PC-3 (cell line): ENCODE results near the gene IFI27L2. TPM values are rescaled to one million over a fixed set of nuclear protein-coding genes. Genes with fewer than 3 reads are reported as not detected.

Source experiments
- ATAC-seq: fragments of 200-7000 bp; cut with Tn5 transposase; 2 replicates; pipeline ENCODE4 v1.9.1; 2020; ENCODE audit warnings: mild to moderate bottlenecking, moderate library complexity
- BruUV-seq: library from RNA; stranded (reverse); fragments of 400-500 nt; replicated peaks from 2 replicates; lab custom pipeline; 2021; lab: Mats Ljungman, UMichigan
- CTCF ChIA-PET: fragments of 300-600 bp; sonication (Branson Sonifier 250); formaldehyde crosslinking; loops from one replicate; lab custom pipeline; 2022; ENCODE audit warnings: antibody characterized with exemption; lab: Charles Lee
- POLR2A ChIA-PET: fragments of 300-600 bp; sonication (Branson Sonifier 250); formaldehyde crosslinking; loops from one replicate; lab custom pipeline; 2022; ENCODE audit warnings: antibody characterized with exemption; ENCODE audit not compliant: unreplicated experiment; lab: Charles Lee
- DNase-seq: peaks from one replicate; pipeline ENCODE4 v3.0.0-alpha.2; 2015
- H2AFZ ChIP-seq: fragments of 300-600 bp; sonication (generic); 2 replicates; pipeline ENCODE4 v1.6.0; 2016; ENCODE audit warnings: antibody characterized with exemption, low read length
- H3F3A ChIP-seq: fragments of 300-600 bp; sonication (generic); one replicate; pipeline ENCODE4 v1.6.0; 2017; ENCODE audit warnings: antibody characterized with exemption, low read length, control low read depth, mild to moderate bottlenecking; ENCODE audit not compliant: unreplicated experiment
- H3K27ac ChIP-seq: fragments of 300-600 bp; sonication (generic); 2 replicates; pipeline ENCODE4 v1.5.1; 2016; ENCODE audit warnings: mild to moderate bottlenecking, low read length
- H3K27me3 ChIP-seq: fragments of 300-600 bp; sonication (generic); 2 replicates; pipeline ENCODE4 v1.6.1; 2016; ENCODE audit warnings: low read length, mixed read lengths
- H3K36me3 ChIP-seq: fragments of 300-600 bp; sonication (generic); 2 replicates; pipeline ENCODE4 v1.6.1; 2016; ENCODE audit warnings: low read depth, mixed run types, low read length, mixed read lengths
- H3K4me1 ChIP-seq: fragments of 300-600 bp; sonication (generic); 2 replicates; pipeline ENCODE4 v1.5.1; 2016; ENCODE audit warnings: low read length; ENCODE audit not compliant: insufficient read depth
- H3K4me2 ChIP-seq: fragments of 300-600 bp; sonication (generic); 2 replicates; pipeline ENCODE4 v1.6.0; 2016; ENCODE audit warnings: low read length
- H3K4me3 ChIP-seq: fragments of 300-600 bp; sonication (generic); 2 replicates; pipeline ENCODE4 v1.5.1; 2016; ENCODE audit warnings: mild to moderate bottlenecking, low read length, mixed read lengths
- H3K79me2 ChIP-seq: fragments of 300-600 bp; sonication (generic); 2 replicates; pipeline ENCODE4 v1.6.1; 2017; ENCODE audit warnings: low read length, mixed read lengths
- H3K9ac ChIP-seq: fragments of 300-600 bp; sonication (generic); 2 replicates; pipeline ENCODE4 v1.6.0; 2016; ENCODE audit warnings: mild to moderate bottlenecking, low read length
- H3K9me2 ChIP-seq: fragments of 300-600 bp; sonication (generic); replicated peaks from 2 replicates; pipeline ENCODE4 v1.6.1; 2016; ENCODE audit warnings: mixed run types, low read length, mixed read lengths
- H3K9me3 ChIP-seq: fragments of 300-600 bp; sonication (generic); 2 replicates; pipeline ENCODE4 v1.6.1; 2016; ENCODE audit warnings: low read length, mixed read lengths
- H4K20me1 ChIP-seq: fragments of 300-600 bp; sonication (generic); 2 replicates; pipeline ENCODE4 v1.6.1; 2016; ENCODE audit warnings: low read length, mixed read lengths
- EZH2 ChIP-seq: fragments of 300-600 bp; sonication (generic); IDR thresholded peaks from one replicate; pipeline ENCODE4 v1.6.1; 2017; ENCODE audit warnings: antibody characterized with exemption, mild to moderate bottlenecking, low read length; ENCODE audit not compliant: unreplicated experiment
- EZH2phosphoT487 ChIP-seq: fragments of 300-600 bp; sonication (generic); IDR thresholded peaks from 2 replicates; pipeline ENCODE4 v1.6.1; 2018; ENCODE audit warnings: mild to moderate bottlenecking, antibody characterized with exemption, low read length, borderline replicate concordance
- intact Hi-C: fragments of 100-400 bp; cut with micrococcal nuclease; formaldehyde crosslinking; loops from 2 replicates; pipeline ENCODE4 v1.9.0; 2023
- total RNA-seq: library from RNA; depleted of rRNA; stranded (reverse); fragments of >200 nt; gene quantifications from 2 replicates; pipeline ENCODE4 v1.2.3, GENCODE V29; 2014
- TF ChIP-seq, protein P1 (sequence below): fragments of 300-600 bp; sonication (generic); conservative IDR thresholded peaks from 2 replicates; pipeline ENCODE4 v1.5.1; 2017; ENCODE audit warnings: antibody characterized with exemption, low read depth, mild to moderate bottlenecking, low read length

IFI27L2 gene
- total RNA-seq, 1 experiment from 2014 or later, result 42.7 TPM

DNA sequence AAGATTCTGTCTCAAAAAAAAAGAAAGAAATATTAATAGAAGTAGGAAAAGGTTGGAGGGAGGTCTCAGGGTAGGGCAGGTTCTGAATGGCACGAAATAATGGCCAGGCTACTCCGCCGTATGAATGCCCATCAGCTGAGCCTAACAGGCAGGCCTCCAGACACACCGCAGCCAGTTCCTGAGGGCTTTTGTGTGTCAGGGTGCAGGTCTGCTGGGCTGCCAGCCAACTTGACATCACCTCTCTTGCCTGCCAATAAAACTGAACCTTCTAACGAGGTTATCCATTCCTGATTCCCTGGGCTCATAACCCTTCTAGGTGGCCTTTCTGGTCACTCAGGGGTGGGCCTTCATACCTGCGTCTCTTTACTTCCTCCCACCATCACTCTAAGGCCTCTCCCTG, 15.9 kb downstream of the IFI27L2 start:
- Histone ChIP-seq H3K9ac (no peak overlapping the region), H3K36me3 (no peaks in the 10 kb centered on the region), H3K9me3 (no peaks in the 10 kb centered on the region), H4K20me1 (no peaks in the 10 kb centered on the region), H3K27me3 (peaks cover 7% of the 10 kb centered on the region), H2AFZ (no peak overlapping the region), H3F3A (no peaks in the 10 kb centered on the region), H3K9me2 (no peaks in the 10 kb centered on the region), H3K27ac (no peak overlapping the region), H3K4me2 (no peak overlapping the region), H3K4me3 (no peak overlapping the region), H3K4me1 (no peaks in the 10 kb centered on the region; the same call in 1 of the 2 replicates), H3K79me2 (no peaks in the 10 kb centered on the region)
- intact Hi-C loops, result no loop called here
- DNase-seq, result no peak
- no TSS peak for BruUV-seq
- ChIA-PET CTCF (no interaction called here), POLR2A (no interaction called here)
- no peak for ATAC-seq
- TF ChIP-seq EZH2 (no peak), EZH2phosphoT487 (no peak)
- TF ChIP-seq, protein P1, sequence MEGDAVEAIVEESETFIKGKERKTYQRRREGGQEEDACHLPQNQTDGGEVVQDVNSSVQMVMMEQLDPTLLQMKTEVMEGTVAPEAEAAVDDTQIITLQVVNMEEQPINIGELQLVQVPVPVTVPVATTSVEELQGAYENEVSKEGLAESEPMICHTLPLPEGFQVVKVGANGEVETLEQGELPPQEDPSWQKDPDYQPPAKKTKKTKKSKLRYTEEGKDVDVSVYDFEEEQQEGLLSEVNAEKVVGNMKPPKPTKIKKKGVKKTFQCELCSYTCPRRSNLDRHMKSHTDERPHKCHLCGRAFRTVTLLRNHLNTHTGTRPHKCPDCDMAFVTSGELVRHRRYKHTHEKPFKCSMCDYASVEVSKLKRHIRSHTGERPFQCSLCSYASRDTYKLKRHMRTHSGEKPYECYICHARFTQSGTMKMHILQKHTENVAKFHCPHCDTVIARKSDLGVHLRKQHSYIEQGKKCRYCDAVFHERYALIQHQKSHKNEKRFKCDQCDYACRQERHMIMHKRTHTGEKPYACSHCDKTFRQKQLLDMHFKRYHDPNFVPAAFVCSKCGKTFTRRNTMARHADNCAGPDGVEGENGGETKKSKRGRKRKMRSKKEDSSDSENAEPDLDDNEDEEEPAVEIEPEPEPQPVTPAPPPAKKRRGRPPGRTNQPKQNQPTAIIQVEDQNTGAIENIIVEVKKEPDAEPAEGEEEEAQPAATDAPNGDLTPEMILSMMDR, result no peak

DNA sequence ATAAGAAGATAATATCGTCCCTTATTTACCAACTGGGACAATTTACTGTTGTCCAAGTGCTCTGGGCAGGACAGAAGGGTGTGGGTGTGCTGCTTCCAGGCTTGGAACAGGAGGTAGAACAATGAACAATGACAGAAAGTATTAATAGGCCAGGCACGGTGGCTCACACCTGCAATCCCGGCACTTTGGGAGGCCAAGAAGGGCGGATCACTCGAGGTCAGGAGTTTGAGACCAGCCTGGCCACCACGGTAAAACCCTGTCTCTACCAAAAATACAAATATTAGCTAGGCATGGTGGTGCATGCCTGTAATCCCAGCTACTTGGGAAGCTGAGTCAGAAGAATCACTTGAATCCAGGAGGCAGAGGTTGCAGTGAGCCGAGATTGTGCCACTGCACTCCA, 16.3 kb downstream of the IFI27L2 start:
- Histone ChIP-seq H3K79me2 (no peaks in the 10 kb centered on the region), H3K27me3 (peaks cover 7% of the 10 kb centered on the region), H3K4me3 (no peak overlapping the region), H3K4me2 (no peak overlapping the region), H3F3A (no peaks in the 10 kb centered on the region), H3K36me3 (no peaks in the 10 kb centered on the region), H3K4me1 (no peaks in the 10 kb centered on the region; the same call in 1 of the 2 replicates), H3K9ac (no peak overlapping the region), H3K9me3 (no peaks in the 10 kb centered on the region), H4K20me1 (no peaks in the 10 kb centered on the region), H2AFZ (no peak overlapping the region), H3K27ac (no peak overlapping the region), H3K9me2 (no peaks in the 10 kb centered on the region)
- intact Hi-C loops, result no loop called here
- ChIA-PET CTCF (no interaction called here), POLR2A (no interaction called here)
- TF ChIP-seq EZH2phosphoT487 (no peak), EZH2 (no peak)
- TF ChIP-seq, protein P1, result no peak
- BruUV-seq, result no TSS peak
- ATAC-seq (no peak; the same call in 1 of the 2 replicates), DNase-seq (no peak)

DNA sequence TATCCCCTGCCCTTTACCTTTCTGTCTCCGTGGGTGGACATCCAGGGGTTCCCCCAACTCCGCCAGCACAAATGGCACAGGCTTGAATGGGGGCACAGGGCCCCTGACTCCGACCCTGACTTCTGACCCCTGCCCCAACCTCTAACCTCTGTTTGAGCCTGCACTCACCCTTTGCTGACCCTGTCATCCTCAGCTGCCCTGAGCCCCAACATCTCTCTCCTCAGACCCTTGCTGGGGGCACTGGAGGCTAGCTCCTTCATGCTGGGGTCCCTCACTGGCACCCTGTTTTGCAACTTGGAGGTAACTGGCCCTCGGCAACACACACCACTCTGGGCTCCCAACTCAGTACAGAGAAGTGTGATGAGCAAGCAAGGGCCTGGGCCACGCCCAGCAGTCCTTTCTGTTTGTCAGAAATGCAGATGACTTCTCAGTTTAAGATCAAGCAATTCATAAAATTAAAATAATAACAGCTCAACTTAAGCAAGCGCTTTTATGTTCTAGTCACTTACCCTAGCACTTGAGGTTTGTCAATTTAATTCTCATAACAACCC, 16.8 kb downstream of the IFI27L2 start:
- H3K9me3 ChIP-seq, result no peaks in the 10 kb centered on the region
- peak; percentile 53; the same call in 1 of the 2 replicates for ATAC-seq
- no TSS peak for BruUV-seq
- no peaks in the 10 kb centered on the region for H3K79me2 ChIP-seq
- no peaks in the 10 kb centered on the region for H3F3A ChIP-seq
- no peak overlapping the region for H3K4me3 ChIP-seq
- CTCF ChIA-PET, result no interaction called here
- H4K20me1 ChIP-seq, result no peaks in the 10 kb centered on the region
- no peaks in the 10 kb centered on the region for H3K36me3 ChIP-seq
- no peaks in the 10 kb centered on the region for H3K9me2 ChIP-seq
- H2AFZ ChIP-seq, result no peak overlapping the region
- H3K4me2 ChIP-seq, result no peak overlapping the region
- intact Hi-C loops, result no loop called here
- POLR2A ChIA-PET, result no interaction called here
- TF ChIP-seq EZH2phosphoT487 (no peak), EZH2 (no peak)
- TF ChIP-seq, protein P1, result no peak
- peaks cover 7% of the 10 kb centered on the region for H3K27me3 ChIP-seq
- H3K4me1 ChIP-seq, result no peaks in the 10 kb centered on the region; the same call in 1 of the 2 replicates
- no peak for DNase-seq
- H3K27ac ChIP-seq, result no peak overlapping the region
- H3K9ac ChIP-seq, result no peak overlapping the region
